ENCODE data around the gene BLCAP.
A peak's percentile ranks its signal among the peaks of the same experiment; 100 is the strongest.

BLCAP gene

DNA sequence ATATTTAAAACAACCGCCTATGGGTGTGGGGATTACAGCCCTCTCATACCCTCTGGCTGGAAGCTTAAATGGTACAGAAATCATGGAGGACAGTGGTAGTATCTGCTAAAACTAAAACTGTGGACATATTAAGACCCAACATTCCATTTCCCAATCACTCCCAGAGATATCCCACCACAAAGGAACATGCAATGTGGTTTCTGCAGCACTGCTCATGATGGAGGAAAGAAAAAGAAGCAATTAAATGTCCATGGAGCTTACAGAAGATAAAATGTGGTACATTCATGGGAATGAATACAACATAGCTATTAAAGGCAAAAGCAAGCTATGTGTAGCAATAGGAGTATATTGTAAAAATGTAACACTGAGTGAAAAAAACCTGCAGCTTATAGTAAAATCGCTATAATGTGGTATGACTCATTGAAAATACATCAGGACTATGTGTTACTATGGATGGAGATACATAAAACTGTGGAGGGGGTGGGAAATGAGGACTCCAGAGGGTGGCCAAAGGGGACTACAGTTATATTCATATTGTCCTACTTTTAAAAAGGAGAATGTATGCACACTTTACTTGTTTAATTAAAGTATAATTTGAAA is 29.5 kb downstream of the BLCAP start:
- H3K23ac ChIP-seq (ENCODE audit: low read length in 2 of 2), result no peak overlapping the region
- no peak overlapping the region for H3K18ac ChIP-seq (ENCODE audit: low read depth in 1 of 2, low read length in 2 of 2)
- 68% methylated on average over 1 of the region's 2 CpGs for WGBS
- H3K4me1 ChIP-seq (ENCODE audit: control insufficient read depth, insufficient read depth, low read depth, low read length), result no peaks in the 10 kb centered on the region
- H3K27ac ChIP-seq (ENCODE audit: low read length, poor library complexity, severe bottlenecking), result no peak overlapping the region
- H2AFZ ChIP-seq (ENCODE audit: low read depth, low read length), result no peak overlapping the region
- no peak overlapping the region for H2AK5ac ChIP-seq (ENCODE audit: low read length, severe bottlenecking)
- H3K9ac ChIP-seq (ENCODE audit: low read length), result no peak overlapping the region
- no peak overlapping the region for H2BK5ac ChIP-seq (ENCODE audit: low read depth, low read length, poor library complexity, severe bottlenecking)
- H3K36me3 ChIP-seq (ENCODE audit: control insufficient read depth in 1 of 2, insufficient read depth in 2 of 2, low read depth in 1 of 2, low read length in 2 of 2), result peaks cover 6 to 14% of the 10 kb centered on the region in 2 experiments
- no peak overlapping the region for H3K4me3 ChIP-seq (ENCODE audit: insufficient read depth in 1 of 2, low read depth in 1 of 2, low read length in 2 of 2)
- H4K8ac ChIP-seq (ENCODE audit: low read length), result no peak overlapping the region
- no peak overlapping the region for H2BK12ac ChIP-seq (ENCODE audit: low read length in 2 of 2)
- H4K91ac ChIP-seq (ENCODE audit: low read length), result no peak overlapping the region
- H3K9me3 ChIP-seq (ENCODE audit: control insufficient read depth, low read length), result no peaks in the 10 kb centered on the region
- H3K14ac ChIP-seq (ENCODE audit: low read length in 2 of 2), result no peak overlapping the region
- H3K4me2 ChIP-seq (ENCODE audit: low read length, poor library complexity, severe bottlenecking), result no peak overlapping the region
- no peaks in the 10 kb centered on the region for H3K27me3 ChIP-seq (ENCODE audit: control insufficient read depth in 1 of 2, insufficient read depth in 1 of 2, low read length in 2 of 2)
- peaks cover 4% of the 10 kb centered on the region for H3K79me1 ChIP-seq (replicated peaks; ENCODE audit: low read length, poor library complexity, severe bottlenecking)
- DNase-seq, result peak; percentile 22
- H3K4ac ChIP-seq (ENCODE audit: low read depth in 1 of 2, low read length in 2 of 2), result no peak overlapping the region
- H2BK120ac ChIP-seq (ENCODE audit: low read depth, low read length), result no peak overlapping the region
- no peak overlapping the region for H2BK15ac ChIP-seq (ENCODE audit: low read depth, poor library complexity, severe bottlenecking)

DNA sequence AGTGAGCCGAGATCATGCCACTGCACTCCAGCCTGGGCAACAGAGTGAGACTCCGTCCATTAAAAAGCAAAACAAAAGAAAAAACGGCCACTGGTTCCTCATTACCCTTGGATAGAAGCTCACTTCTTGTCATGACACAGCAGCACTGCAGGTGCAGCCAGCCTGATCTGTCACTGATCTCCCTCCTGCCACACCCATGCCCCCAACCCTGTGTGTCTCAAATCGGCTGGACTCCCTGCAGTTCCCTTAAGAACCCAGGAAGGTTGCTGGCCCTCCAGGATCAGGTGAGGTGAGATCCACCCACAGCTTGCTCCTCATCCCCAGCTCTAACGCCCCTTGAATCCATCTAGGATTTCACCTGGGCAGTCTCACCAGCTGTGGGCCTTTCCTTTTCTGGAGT is 32.9 kb downstream of the BLCAP start:
- H3K9ac ChIP-seq (ENCODE audit: low read length), result no peak overlapping the region

DNA sequence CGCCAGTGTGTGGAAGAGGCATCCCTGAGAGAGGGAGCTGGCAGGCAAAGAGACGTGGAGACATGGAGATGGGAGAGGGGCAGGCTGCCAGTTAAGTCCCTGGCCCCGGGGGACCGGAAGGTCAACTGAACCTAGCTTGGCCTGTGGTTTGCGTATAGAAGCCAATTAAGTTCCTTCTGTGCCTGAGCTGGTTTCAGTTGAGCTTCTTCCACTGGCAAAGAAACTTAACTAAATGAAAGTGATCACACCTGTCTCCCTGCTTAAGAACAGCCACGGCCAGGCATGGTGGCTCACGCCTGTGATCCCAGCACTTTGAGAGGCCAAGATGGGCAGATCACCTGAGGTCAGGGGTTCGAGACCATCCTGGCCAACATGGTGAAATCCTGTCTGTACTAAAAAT is 33.4 kb downstream of the BLCAP start:
- 90% methylated on average over 8 of the region's 8 CpGs for WGBS
- H2BK15ac ChIP-seq (ENCODE audit: low read depth, poor library complexity, severe bottlenecking), result no peak overlapping the region

More for the DNA sequence above, 32.9 kb downstream of the BLCAP start:
- Histone ChIP-seq H3K36me3 (ENCODE audit: control insufficient read depth in 1 of 2, insufficient read depth in 2 of 2, low read depth in 1 of 2, low read length in 2 of 2) (peaks cover 6 to 12% of the 10 kb centered on the region in 2 experiments), H4K91ac (ENCODE audit: low read length) (no peak overlapping the region), H2BK5ac (ENCODE audit: low read depth, low read length, poor library complexity, severe bottlenecking) (no peak overlapping the region), H3K27me3 (ENCODE audit: control insufficient read depth in 1 of 2, insufficient read depth in 1 of 2, low read length in 2 of 2) (peaks cover 0 to 2% of the 10 kb centered on the region in 2 experiments), H2BK15ac (ENCODE audit: low read depth, poor library complexity, severe bottlenecking) (no peak overlapping the region), H3K4me3 (ENCODE audit: insufficient read depth in 1 of 2, low read depth in 1 of 2, low read length in 2 of 2) (no peak overlapping the region), H3K18ac (ENCODE audit: low read depth in 1 of 2, low read length in 2 of 2) (no peak overlapping the region), H3K79me1 (replicated peaks; ENCODE audit: low read length, poor library complexity, severe bottlenecking) (no peaks in the 10 kb centered on the region), H3K23ac (ENCODE audit: low read length in 2 of 2) (no peak overlapping the region), H2AK5ac (ENCODE audit: low read length, severe bottlenecking) (no peak overlapping the region), H3K27ac (ENCODE audit: low read length, poor library complexity, severe bottlenecking) (no peak overlapping the region), H3K4me1 (ENCODE audit: control insufficient read depth, insufficient read depth, low read depth, low read length) (no peaks in the 10 kb centered on the region), H2BK12ac (ENCODE audit: low read length in 2 of 2) (no peak overlapping the region), H2BK120ac (ENCODE audit: low read depth, low read length) (no peak overlapping the region), H2AFZ (ENCODE audit: low read depth, low read length) (no peak overlapping the region), H3K9me3 (ENCODE audit: control insufficient read depth, low read length) (no peaks in the 10 kb centered on the region), H3K14ac (ENCODE audit: low read length in 2 of 2) (no peak overlapping the region), H4K8ac (ENCODE audit: low read length) (no peak overlapping the region), H3K4me2 (ENCODE audit: low read length, poor library complexity, severe bottlenecking) (no peak overlapping the region), H3K4ac (ENCODE audit: low read depth in 1 of 2, low read length in 2 of 2) (no peak overlapping the region)
- DNase-seq, result no peak
- 94% methylated on average over 5 of the region's 5 CpGs for WGBS

DNA sequence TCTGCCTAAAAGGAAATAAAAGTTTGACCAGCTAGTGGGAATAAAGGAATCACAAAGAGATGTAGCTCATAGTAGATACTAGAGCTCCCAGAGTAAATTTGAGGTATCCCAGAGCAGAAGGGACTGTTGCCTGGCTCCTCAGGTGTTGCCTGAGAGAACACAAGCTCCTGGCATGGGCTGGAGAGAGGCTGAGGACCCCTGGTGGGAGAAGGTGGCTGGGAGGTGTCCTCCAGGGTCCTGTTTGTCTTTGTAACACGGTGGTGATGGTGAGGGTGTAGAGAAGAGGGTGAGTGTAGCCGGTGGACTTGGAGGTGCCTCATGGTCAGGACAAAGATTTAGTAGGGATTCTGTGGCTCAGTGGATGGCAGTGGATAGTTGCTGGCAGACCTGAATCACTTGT is 34.7 kb downstream of the BLCAP start:
- 88% methylated on average over 2 of the region's 2 CpGs for WGBS
- H3K4me2 ChIP-seq (ENCODE audit: low read length, poor library complexity, severe bottlenecking), result no peak overlapping the region
- H3K4ac ChIP-seq (ENCODE audit: low read depth in 1 of 2, low read length in 2 of 2), result no peak overlapping the region
- H4K8ac ChIP-seq (ENCODE audit: low read length), result no peak overlapping the region
- no peak overlapping the region for H2BK5ac ChIP-seq (ENCODE audit: low read depth, low read length, poor library complexity, severe bottlenecking)
- no peak overlapping the region for H4K91ac ChIP-seq (ENCODE audit: low read length)
- H2BK120ac ChIP-seq (ENCODE audit: low read depth, low read length), result no peak overlapping the region
- no peak overlapping the region for H2BK15ac ChIP-seq (ENCODE audit: low read depth, poor library complexity, severe bottlenecking)
- no peak overlapping the region for H3K14ac ChIP-seq (ENCODE audit: low read length in 2 of 2)
- H2BK12ac ChIP-seq (ENCODE audit: low read length in 2 of 2), result no peak overlapping the region
- no peak overlapping the region for H2AK5ac ChIP-seq (ENCODE audit: low read length, severe bottlenecking)
- no peaks in the 10 kb centered on the region for H3K4me1 ChIP-seq (ENCODE audit: control insufficient read depth, insufficient read depth, low read depth, low read length)
- H3K27me3 ChIP-seq (ENCODE audit: control insufficient read depth in 1 of 2, insufficient read depth in 1 of 2, low read length in 2 of 2), result peaks cover 0 to 2% of the 10 kb centered on the region in 2 experiments
- no peak overlapping the region for H2AFZ ChIP-seq (ENCODE audit: low read depth, low read length)
- DNase-seq, result no peak
- H3K79me1 ChIP-seq (replicated peaks; ENCODE audit: low read length, poor library complexity, severe bottlenecking), result no peaks in the 10 kb centered on the region
- no peak overlapping the region for H3K9ac ChIP-seq (ENCODE audit: low read length)
- no peak overlapping the region for H3K23ac ChIP-seq (ENCODE audit: low read length in 2 of 2)
- peaks cover 6 to 12% of the 10 kb centered on the region in 2 experiments for H3K36me3 ChIP-seq (ENCODE audit: control insufficient read depth in 1 of 2, insufficient read depth in 2 of 2, low read depth in 1 of 2, low read length in 2 of 2)
- no peaks in the 10 kb centered on the region for H3K9me3 ChIP-seq (ENCODE audit: control insufficient read depth, low read length)
- H3K4me3 ChIP-seq (ENCODE audit: insufficient read depth in 1 of 2, low read depth in 1 of 2, low read length in 2 of 2), result no peak overlapping the region
- no peak overlapping the region for H3K18ac ChIP-seq (ENCODE audit: low read depth in 1 of 2, low read length in 2 of 2)
- H3K27ac ChIP-seq (ENCODE audit: low read length, poor library complexity, severe bottlenecking), result no peak overlapping the region

More for the DNA sequence above, 33.4 kb downstream of the BLCAP start:
- H2BK12ac ChIP-seq (ENCODE audit: low read length in 2 of 2), result no peak overlapping the region
- H3K18ac ChIP-seq (ENCODE audit: low read depth in 1 of 2, low read length in 2 of 2), result no peak overlapping the region
- H3K27ac ChIP-seq (ENCODE audit: low read length, poor library complexity, severe bottlenecking), result no peak overlapping the region
- H3K36me3 ChIP-seq (ENCODE audit: control insufficient read depth in 1 of 2, insufficient read depth in 2 of 2, low read depth in 1 of 2, low read length in 2 of 2), result peaks cover 6 to 12% of the 10 kb centered on the region in 2 experiments
- no peaks in the 10 kb centered on the region for H3K79me1 ChIP-seq (replicated peaks; ENCODE audit: low read length, poor library complexity, severe bottlenecking)
- H3K27me3 ChIP-seq (ENCODE audit: control insufficient read depth in 1 of 2, insufficient read depth in 1 of 2, low read length in 2 of 2), result peaks cover 0 to 2% of the 10 kb centered on the region in 2 experiments
- no peak overlapping the region for H3K9ac ChIP-seq (ENCODE audit: low read length)
- H3K4me2 ChIP-seq (ENCODE audit: low read length, poor library complexity, severe bottlenecking), result no peak overlapping the region
- no peak overlapping the region for H2BK5ac ChIP-seq (ENCODE audit: low read depth, low read length, poor library complexity, severe bottlenecking)
- H3K14ac ChIP-seq (ENCODE audit: low read length in 2 of 2), result no peak overlapping the region
- H3K4me3 ChIP-seq (ENCODE audit: insufficient read depth in 1 of 2, low read depth in 1 of 2, low read length in 2 of 2), result no peak overlapping the region
- H2BK120ac ChIP-seq (ENCODE audit: low read depth, low read length), result no peak overlapping the region
- H2AK5ac ChIP-seq (ENCODE audit: low read length, severe bottlenecking), result no peak overlapping the region
- no peaks in the 10 kb centered on the region for H3K4me1 ChIP-seq (ENCODE audit: control insufficient read depth, insufficient read depth, low read depth, low read length)
- H4K8ac ChIP-seq (ENCODE audit: low read length), result no peak overlapping the region
- no peak overlapping the region for H3K4ac ChIP-seq (ENCODE audit: low read depth in 1 of 2, low read length in 2 of 2)
- no peak overlapping the region for H3K23ac ChIP-seq (ENCODE audit: low read length in 2 of 2)
- H4K91ac ChIP-seq (ENCODE audit: low read length), result no peak overlapping the region
- no peaks in the 10 kb centered on the region for H3K9me3 ChIP-seq (ENCODE audit: control insufficient read depth, low read length)
- H2AFZ ChIP-seq (ENCODE audit: low read depth, low read length), result no peak overlapping the region
- DNase-seq, result no peak
